ENCODE results near the gene SYT13.
A peak's percentile ranks its signal among the peaks of the same experiment; 100 is the strongest.
"Not testable (repeated sequence)": the region's sequence is repeated elsewhere in the genome, so short reads cannot be mapped to it uniquely, and the experiment has no call there.

SYT13 gene

DNA sequence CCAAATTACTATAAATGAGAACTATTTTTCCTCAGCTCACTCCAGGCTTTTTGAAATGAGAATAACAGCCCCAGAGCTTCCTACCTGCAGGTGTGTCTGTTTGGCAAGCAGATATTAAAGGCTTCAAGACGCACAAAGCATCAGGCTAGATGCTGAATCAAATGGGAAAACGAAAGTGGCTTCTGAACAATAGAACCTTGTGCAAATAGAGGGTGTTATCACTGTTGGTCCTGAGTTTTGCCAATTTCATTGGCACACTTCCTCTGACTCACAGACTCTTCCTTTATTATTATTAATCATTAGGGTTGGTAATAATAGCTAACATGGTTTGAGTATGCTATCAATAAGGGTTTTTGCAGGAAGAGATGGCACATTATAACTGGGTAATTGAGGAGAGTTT is 13.4 kb downstream of the SYT13 start:
- DNase-seq = no peak

DNA sequence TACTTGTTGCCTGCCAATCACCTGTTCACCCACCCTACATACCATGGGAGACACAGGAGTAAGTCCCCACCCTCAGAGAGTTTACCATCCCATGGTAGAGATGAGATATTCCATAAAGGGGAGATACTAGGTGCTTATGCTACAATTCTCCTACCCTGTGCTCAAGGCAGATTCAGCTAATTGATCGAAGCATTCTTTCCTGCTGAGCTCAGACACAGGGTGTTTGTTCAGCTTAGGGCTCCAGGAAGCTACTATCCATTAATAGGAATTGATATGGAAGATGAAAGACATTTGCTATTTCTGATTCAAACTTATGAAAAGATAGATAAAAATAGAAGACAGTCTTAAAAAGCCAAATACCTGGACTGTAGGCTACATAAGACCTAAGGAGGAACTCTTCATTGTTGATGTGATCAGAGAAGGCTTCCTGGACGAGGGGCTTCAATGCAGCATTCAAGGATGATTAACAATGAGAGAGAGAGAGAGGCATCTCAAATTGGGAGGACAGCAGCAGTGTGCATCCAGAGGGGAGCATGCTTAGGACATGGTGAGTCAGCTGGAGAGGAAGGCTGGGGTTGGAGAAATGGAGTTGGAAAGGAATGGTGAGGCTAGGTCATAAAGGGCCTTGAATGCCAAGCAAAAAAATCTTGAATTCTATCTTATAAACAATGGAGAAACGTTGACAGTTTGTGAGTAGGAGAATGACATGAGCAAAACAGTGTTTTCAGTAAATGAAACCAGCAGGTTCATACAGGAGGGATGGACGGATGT is 15.0 kb downstream of the SYT13 start:
- no peak for DNase-seq

- DNase-seq = no peak
These were observed 16.5 kb downstream of the SYT13 start for GRCh38 chr11:45269678-45270077.

DNA sequence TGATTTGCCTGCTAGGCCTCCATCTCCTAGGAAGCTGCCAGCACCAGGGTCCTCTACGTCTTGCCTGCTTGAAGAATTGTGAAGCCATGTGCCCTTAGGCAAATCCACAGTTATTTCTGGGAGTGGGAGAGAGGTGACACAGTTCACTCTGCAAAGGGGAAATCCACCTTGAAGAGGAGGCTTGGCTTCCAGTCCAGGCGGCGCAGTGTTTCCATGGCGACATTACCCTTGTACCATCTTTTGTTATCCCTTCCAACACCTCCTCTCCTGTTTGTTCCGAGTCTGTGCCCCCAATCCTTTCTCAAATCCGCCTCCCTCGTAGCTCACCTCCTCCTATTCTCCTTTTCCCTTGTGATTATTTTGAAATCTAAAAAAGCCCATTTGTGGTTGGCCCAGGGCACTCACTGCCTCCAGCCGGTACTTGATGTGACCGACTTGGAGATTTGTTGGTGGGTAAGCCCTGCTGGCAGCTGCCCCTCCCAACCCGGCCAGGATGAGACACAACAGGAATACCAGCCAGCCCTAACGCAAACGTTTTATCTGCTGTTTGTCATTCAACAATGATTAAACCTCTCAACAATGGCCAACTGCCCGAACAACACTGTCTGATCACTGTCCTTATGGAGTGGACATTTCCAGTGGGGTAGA is 18.4 kb downstream of the SYT13 start:
- DNase-seq = no peak

GRCh38 chr11:45267052-45267451 is 19.1 kb downstream of the SYT13 start:
- DNase-seq = no peak

- no peak for DNase-seq
These were observed 19.5 kb downstream of the SYT13 start for GRCh38 chr11:45266676-45267020.

- no peak for DNase-seq
These were observed 20.0 kb downstream of the SYT13 start for GRCh38 chr11:45265969-45266675.

- DNase-seq = no peak
These were observed 21.2 kb downstream of the SYT13 start for GRCh38 chr11:45264839-45265515.

DNA sequence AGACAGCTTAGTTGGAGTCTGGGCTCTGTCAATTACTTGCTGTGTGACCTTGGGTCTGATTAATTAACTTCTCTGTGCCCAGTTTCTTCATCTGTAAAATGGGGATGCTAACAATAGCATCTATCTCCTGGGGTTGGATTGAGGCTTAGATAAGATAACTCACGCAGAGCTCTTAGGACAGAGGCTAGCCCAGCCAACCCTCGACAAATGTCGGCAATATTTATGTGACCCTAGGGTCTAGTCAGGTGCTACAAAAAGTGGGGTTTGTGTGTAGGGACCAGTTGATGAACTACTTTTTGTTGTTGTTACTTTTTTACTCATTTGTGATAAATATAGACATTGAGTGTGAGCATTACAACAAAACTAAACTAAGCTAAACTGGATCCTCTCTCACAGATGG is 22.4 kb downstream of the SYT13 start:
- DNase-seq = no peak

- no peak for DNase-seq
These were observed 23.2 kb downstream of the SYT13 start for GRCh38 chr11:45262900-45263299.

DNA sequence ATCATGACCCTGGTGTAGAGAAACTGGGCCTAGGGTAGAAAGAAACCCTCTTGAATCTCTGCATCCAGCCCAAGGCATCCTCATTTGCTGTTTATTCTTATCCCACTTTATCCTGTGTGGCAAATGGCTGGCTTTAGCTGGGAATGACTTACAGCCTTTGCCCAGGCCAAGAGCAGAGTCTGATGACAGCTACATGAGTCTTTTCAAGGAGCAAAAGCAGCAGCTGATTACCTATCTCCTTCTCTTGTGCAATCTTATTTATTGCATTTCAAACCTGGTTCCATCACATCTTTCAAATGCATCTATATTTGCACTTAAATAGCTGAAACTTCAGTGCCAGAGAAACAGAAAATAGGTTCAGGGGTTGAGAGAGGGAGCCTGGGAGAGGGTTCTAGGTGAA is 26.1 kb downstream of the SYT13 start:
- no peak for DNase-seq

DNA sequence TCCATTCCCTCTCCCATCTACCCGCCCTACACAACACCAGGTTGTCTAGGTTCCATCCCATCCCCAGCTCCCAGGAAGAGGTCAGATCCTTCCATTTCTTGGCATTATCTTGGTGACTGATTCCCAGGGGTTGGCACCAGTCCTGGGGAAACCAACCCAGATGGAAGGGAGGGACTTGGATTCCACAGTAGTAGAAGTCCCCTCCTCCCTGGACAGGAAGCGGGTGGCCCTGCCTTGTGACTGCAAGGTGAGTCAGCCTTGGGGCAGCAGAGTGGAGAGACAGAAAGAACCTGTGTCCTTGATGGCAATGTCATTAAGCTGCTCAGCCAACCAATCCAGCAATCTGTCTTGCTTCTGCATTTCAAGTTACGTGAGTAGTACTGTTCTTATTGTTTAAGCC is 26.5 kb downstream of the SYT13 start:
- no peak for DNase-seq

GRCh38 chr11:45258982-45259530 is 27.1 kb downstream of the SYT13 start:
- no peak for DNase-seq

DNA sequence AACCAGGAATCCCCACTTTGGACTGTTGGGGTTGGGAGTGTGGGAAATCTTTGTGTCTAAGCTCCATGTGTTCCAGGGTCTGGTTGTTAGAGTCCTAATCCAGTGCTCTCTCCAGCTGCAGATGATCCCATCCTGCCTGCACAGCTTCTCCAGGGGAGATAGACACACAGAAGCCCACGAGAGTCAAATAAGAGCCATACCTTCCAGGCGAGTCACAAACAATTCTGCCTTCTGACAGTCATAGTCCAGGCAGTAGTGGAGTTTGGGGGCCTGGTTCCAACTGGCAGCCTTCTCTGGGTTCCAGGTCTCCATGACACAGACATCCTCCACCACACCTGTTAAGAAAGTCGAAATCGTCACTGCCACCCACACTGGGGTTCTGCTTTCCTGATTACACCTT is 32.1 kb downstream of the SYT13 start:
- no peak for DNase-seq

DNA sequence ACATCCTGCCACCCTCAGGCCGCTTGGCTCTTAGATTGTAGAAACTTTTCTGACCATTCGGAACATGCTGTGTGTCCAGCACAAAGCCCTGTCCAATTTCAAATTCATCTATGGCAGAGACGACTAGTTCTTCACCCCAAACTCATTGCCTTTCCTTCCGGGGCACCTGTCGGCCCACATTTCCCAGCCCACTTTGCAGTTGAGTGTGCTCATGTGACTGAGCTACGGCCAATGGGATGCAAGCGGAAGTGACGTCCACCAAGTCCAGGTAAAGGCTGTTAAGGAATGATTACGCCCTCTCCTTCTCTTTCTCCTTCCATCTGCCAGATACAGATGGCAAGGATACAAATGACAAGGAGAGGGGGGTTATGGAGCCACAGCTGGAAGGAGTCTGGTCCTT is 32.5 kb downstream of the SYT13 start:
- no peak for DNase-seq

GRCh38 chr11:45252877-45253276 is 33.3 kb downstream of the SYT13 start:
- no peak for DNase-seq

DNA sequence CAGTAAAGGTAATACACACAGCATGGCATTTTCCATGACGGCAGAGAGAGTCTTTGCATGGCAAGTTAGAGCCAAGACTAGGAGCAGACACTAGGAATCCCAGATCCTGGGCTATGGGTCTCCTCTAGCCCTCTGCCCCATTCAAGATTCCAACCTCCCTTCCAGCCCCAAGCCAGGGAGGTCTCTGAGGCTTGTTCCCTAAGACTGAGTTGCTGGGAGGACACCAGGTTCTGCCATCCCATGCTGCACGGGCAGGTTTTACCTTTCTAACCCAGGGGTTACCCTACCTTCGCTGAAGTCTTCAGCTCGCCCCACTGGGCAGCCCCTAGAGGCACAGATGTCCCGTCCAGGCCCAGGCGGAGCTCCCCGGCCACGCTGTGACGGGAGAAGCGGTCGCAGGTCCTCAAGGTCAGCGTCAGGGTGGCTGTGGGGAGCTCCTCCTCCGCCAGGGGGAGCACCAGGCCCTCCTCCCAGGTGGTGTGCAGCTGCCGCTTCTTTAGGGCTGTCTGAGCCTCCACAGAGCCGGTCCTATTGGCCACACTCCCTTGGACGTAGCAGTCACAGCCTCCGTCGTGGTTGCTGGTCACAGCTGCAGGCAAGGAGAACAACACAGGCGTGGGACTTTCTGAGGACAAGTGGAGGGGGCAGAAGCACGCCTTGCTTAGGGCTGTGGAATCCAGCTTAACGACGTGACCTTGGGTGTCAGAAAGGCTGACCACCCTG is 33.8 kb downstream of the SYT13 start:
- DNase-seq = peak; percentile 8

DNA sequence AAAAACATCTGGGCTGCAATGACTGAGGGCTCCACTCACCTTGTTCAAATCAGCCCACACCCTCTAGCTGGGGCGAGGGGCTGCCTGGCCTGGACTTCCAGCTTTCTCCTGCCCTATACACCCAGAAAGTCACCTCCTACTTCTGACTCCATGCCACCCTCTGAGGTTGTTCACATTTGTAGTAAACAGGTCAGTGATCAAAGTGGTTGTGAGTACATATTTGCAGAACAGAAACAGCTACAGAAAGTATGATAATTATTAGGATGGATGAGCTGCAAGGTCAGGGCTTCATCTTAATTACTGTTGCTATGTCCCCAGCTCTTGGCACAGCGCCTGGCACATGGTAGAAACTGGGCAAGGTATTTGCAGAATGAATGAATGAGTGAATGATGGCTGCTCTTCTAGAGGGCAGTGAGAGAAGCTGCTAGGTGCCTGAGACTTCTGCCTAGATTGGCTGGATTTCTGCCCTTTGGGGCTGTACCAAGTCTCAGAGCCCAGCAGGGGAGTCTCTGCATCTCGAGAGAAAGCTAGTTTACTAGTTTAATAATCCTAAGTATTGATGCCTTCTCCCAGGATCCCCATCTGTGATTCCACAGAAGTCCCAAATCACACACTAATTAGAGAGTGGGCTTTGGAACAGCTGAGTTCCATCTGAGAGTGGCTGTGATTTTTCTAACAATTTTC is 36.0 kb downstream of the SYT13 start:
- DNase-seq = no peak

DNA sequence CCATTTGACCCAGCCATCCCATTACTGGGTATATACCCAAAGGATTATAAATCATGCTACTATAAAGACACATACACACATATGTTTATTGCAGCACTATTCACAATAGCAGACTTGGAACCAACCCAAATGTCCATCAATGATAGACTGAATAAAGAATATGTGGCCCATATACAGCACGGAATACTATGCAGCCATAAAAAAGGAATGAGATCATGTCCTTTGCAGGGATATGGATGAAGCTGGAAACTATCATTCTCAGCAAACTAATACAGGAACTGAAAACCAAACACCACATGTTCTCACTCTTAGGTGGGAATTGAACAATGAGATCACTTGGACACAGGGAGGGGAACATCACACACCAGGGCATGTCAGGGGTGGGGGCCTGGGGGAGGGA is 36.8 kb downstream of the SYT13 start:
- DNase-seq = not testable (repeated sequence)

DNA sequence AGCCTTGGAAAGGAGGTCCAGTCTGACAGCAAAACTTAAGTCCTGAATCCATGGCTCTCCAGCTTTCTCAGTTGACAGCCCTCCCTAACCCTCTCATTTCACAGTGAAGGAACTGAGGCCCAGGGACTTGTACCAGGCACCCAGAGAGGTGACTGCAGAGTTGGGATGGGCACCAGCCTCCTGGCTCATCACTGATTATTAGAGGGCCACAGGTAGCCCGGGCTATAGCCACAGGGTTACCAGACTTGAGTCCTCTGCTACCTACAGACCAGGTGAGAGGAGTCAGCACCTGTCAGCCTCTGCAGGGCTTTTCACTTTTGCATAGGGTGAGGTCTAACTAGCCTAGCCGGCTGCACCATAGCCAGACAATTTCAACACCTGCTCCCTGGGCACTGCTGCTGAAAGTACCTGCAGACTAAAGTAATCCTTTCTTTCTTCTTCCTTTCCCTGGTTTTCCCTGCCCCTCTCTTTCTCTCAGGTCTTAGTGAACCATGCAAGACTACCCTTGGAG is 37.6 kb downstream of the SYT13 start:
- DNase-seq = no peak

- DNase-seq = no peak
These were observed 38.7 kb downstream of the SYT13 start for GRCh38 chr11:45247433-45247832.

DNA sequence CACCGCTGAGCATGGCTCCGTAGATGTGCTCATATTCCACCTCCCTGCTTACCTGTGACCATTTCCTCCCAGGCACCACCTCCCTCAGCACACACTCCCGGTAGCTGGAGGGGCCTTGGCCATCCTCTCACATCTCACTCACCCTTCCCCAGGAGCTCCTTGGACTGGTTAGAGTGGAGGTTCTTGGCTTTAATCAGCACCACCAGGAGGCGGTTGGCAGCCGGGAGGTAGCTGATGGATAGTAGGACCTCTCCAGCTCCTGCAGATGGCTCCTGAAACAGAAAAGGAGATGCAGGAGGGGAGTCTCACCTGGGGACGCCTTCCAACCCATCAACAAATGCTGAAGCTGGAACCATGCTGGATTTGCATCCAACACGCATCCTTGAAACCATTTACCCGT is 39.9 kb downstream of the SYT13 start:
- no peak for DNase-seq

Measured in inflammatory macrophage treated with lipopolysaccharide for 4 hours (primary cell).